Muscle layer of colon (tissue), 2 donors: Measurements from ENCODE around the gene SEC14L1.

Source experiments
- H3K27ac ChIP-seq: one replicate; pipeline ENCODE4 v1.7.0; 2013; ENCODE audit warnings: low read depth, mild to moderate bottlenecking, low read length, moderate library complexity
- H3K27me3 ChIP-seq, 2 donors: one replicate each; pipeline ENCODE4 v1.7.0; 2013; ENCODE audit warnings: low read length in 2 of 2, mild to moderate bottlenecking in 2 of 2; ENCODE audit not compliant: insufficient read depth in 2 of 2, control insufficient read depth in 1 of 2
- H3K36me3 ChIP-seq: one replicate; pipeline ENCODE4 v1.7.0; 2013; ENCODE audit warnings: mild to moderate bottlenecking, low read length; ENCODE audit not compliant: insufficient read depth
- H3K4me1 ChIP-seq: one replicate; pipeline ENCODE4 v1.7.0; 2013; ENCODE audit warnings: mild to moderate bottlenecking, low read length; ENCODE audit not compliant: insufficient read depth
- H3K4me3 ChIP-seq, 2 donors: one replicate each; pipeline ENCODE4 v1.7.0; 2013; ENCODE audit warnings: low read length in 2 of 2, low read depth in 1 of 2, mild to moderate bottlenecking in 1 of 2, moderate library complexity in 1 of 2
- H3K9ac ChIP-seq: one replicate; pipeline ENCODE4 v1.7.0; 2013; ENCODE audit warnings: low read length
- H3K9me3 ChIP-seq: one replicate; pipeline ENCODE4 v1.7.0; 2013; ENCODE audit warnings: mild to moderate bottlenecking, low read length
- donor health status: abdominal sarcoma.
- donor health status: Adenocarcinoma of cecum.

The SEC14L1 gene

DNA sequence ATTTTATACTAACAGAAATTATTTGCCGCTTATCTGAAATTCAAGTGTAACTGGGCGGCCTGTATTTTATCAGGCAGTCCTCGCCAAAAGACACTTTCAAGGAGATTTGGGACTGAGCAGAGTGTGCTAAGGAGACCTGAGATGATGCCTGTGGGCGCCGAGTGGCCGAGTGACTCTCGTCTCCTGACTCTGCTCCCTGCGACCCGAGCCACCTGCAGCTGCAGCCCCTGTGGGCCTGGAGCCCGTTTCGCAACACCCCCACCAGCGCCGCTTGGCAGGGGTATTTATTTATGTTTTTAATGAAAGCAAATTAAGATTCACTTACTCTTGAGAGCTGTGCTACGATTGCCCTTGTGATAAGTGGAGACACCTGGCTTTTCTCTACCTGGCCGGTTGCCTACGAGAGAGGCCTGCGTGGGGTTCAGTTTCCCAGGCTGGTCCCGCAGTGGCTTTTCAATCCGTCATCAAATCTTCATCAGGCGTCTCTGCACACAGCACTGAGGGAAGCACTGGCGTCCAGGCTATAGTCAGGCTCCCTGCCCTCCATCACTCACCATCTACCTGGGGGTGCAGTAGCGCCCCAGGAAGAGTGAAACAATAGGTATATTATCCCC is 124.0 kb downstream of the SEC14L1 start:
- no peaks in the 10 kb centered on the region for H3K36me3 ChIP-seq
- H3K9ac ChIP-seq: no peak overlapping the region
- H3K4me1 ChIP-seq: no peaks in the 10 kb centered on the region
- H3K9me3 ChIP-seq: no peaks in the 10 kb centered on the region
- no peak overlapping the region for H3K4me3 ChIP-seq
- no peak overlapping the region for H3K27ac ChIP-seq
- no peaks in the 10 kb centered on the region for H3K27me3 ChIP-seq

DNA sequence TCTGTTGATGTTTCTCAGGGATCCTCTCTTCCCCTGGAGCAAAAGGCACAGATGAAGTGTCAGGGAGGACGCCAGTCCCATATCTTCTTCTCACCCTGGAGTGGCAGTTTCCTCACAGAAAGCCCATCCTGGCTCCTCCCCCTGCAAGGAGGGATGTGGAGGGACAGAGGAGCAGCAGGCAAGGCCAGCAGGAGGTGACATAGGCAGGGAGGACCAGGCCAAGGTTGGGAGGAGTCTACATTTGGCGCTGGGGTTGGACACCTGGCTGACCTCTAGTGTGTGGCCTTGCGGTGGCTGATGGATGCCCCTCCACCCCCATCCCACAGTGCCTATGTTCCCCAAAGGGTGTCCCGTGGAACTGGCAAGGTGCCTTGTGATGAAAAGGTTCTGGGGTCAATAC is 125.4 kb downstream of the SEC14L1 start:
- H3K4me1 ChIP-seq: no peaks in the 10 kb centered on the region
- H3K4me3 ChIP-seq: no peak overlapping the region
- H3K36me3 ChIP-seq: no peaks in the 10 kb centered on the region
- no peak overlapping the region for H3K27ac ChIP-seq
- H3K9ac ChIP-seq: no peak overlapping the region
- no peaks in the 10 kb centered on the region for H3K9me3 ChIP-seq
- no peaks in the 10 kb centered on the region for H3K27me3 ChIP-seq
